Panc1 (cell line): Measurements from ENCODE around the gene ADGRB3. TPM values are rescaled to one million over a fixed set of nuclear protein-coding genes. Genes with fewer than 3 reads are reported as not detected.
A peak's percentile ranks its signal among the peaks of the same experiment; 100 is the strongest.

Experiments
- ATAC-seq: fragments of 200-7000 bp; cut with Tn5 transposase; 2 replicates; pipeline ENCODE4 v1.9.1; 2020; ENCODE audit warnings: mild to moderate bottlenecking, moderate library complexity
- BruUV-seq: library from RNA; stranded (reverse); fragments of 400-500 nt; replicated peaks from 2 replicates; lab custom pipeline; 2021; lab: Mats Ljungman, UMichigan
- CTCF ChIA-PET: fragments of 300-600 bp; sonication (Branson Sonifier 250); formaldehyde crosslinking; loops from one replicate; lab custom pipeline; 2022; ENCODE audit warnings: antibody characterized with exemption; lab: Charles Lee
- POLR2A ChIA-PET: fragments of 300-600 bp; sonication (Branson Sonifier 250); formaldehyde crosslinking; loops from one replicate; lab custom pipeline; 2022; ENCODE audit warnings: antibody characterized with exemption; lab: Charles Lee
- DNase-seq: peaks from one replicate; pipeline ENCODE4 v3.0.0-alpha.2; 2010; ENCODE audit warnings: low read depth, low spot score
- H3K27ac ChIP-seq: 2 replicates; pipeline ENCODE4 v1.5.1; 2011; ENCODE audit warnings: mild to moderate bottlenecking, low read length, inconsistent platforms
- H3K27me3 ChIP-seq: fragments of 200-500 bp; sonication (Bioruptor generic); 2 replicates; pipeline ENCODE4 v1.6.0; 2014; ENCODE audit warnings: low read length, inconsistent platforms; ENCODE audit not compliant: control insufficient read depth, insufficient read depth
- H3K36me3 ChIP-seq: fragments of 200-500 bp; sonication (Bioruptor generic); 2 replicates; pipeline ENCODE4 v1.5.1; 2014; ENCODE audit warnings: inconsistent platforms, mild to moderate bottlenecking, low read length, moderate library complexity; ENCODE audit not compliant: control insufficient read depth, insufficient read depth
- H3K4me1 ChIP-seq: 2 replicates; pipeline ENCODE4 v1.5.1; 2011; ENCODE audit warnings: inconsistent platforms, mild to moderate bottlenecking, low read length, moderate library complexity; ENCODE audit not compliant: control insufficient read depth, insufficient read depth
- H3K4me3 ChIP-seq, 2 experiments: 2 replicates each; pipeline ENCODE4 v1.5.1; 2011 to 2012; ENCODE audit warnings: low read depth in 2 of 2, low read length in 2 of 2, mild to moderate bottlenecking in 2 of 2, inconsistent platforms in 1 of 2, moderate library complexity in 1 of 2
- H3K9me3 ChIP-seq: fragments of 200-500 bp; sonication (Bioruptor generic); 2 replicates; pipeline ENCODE4 v1.5.1; 2014; ENCODE audit warnings: low read depth, mild to moderate bottlenecking, inconsistent platforms, low read length, moderate library complexity; ENCODE audit not compliant: control insufficient read depth, insufficient read depth
- CTCF ChIP-seq: fragments of 450-650 bp; IDR thresholded peaks from 2 replicates; pipeline ENCODE4 v1.5.1; 2017; ENCODE audit warnings: mild to moderate bottlenecking
- POLR2AphosphoS5 ChIP-seq: IDR thresholded peaks from 2 replicates; pipeline ENCODE4 v1.6.1; 2012; ENCODE audit warnings: mild to moderate bottlenecking, low read depth, low read length, moderate library complexity
- REST ChIP-seq, 2 experiments: IDR thresholded peaks; 2 replicates each; pipeline ENCODE4 v1.6.1; 2011 to 2012; ENCODE audit warnings: low read depth in 2 of 2, control low read depth in 1 of 2, low read length in 1 of 2, mild to moderate bottlenecking in 1 of 2, moderate library complexity in 1 of 2; ENCODE audit not compliant: insufficient read depth in 1 of 2
- SIN3A ChIP-seq: IDR thresholded peaks from 2 replicates; pipeline ENCODE4 v1.6.1; 2012; ENCODE audit warnings: low read depth, mild to moderate bottlenecking, low read length, moderate library complexity, borderline replicate concordance; ENCODE audit not compliant: insufficient read depth
- TCF7L2 ChIP-seq: IDR thresholded peaks from 2 replicates; pipeline ENCODE4 v1.6.1; 2011; ENCODE audit warnings: mild to moderate bottlenecking, low read depth, low read length, inconsistent platforms
- in situ Hi-C: cut with HindIII; loops from 2 replicates; pipeline ENCODE4 v1.10.0; 2016; ENCODE audit warnings: low sequenced_read_pairs, low pct_unique_long_range_greater_than_20kb
- intact Hi-C: fragments of 100-400 bp; cut with micrococcal nuclease; formaldehyde crosslinking; loops from one replicate; pipeline ENCODE4 v1.10.0; 2022; ENCODE audit not compliant: unreplicated experiment
- total RNA-seq: library from RNA; stranded (reverse); gene quantifications from one replicate; pipeline ENCODE4 v1.2.1, GENCODE V29; 2021; ENCODE audit not compliant: unreplicated experiment

Gene ADGRB3
- total RNA-seq, 1 experiment from 2014 or later = 0.10 TPM

GRCh38 chr6:68639211-68639610, 4.1 kb downstream of the ADGRB3 start:
- POLR2A ChIA-PET = no interaction called here
- no peak for TF ChIP-seq CTCF
- no peak for TF ChIP-seq TCF7L2
- TF ChIP-seq REST (IDR thresholded peaks at IDR 0.05; ENCODE audit: insufficient read depth in 1 of 2, low read depth in 2 of 2, low read length in 1 of 2) = no peak
- TF ChIP-seq POLR2AphosphoS5 = no peak
- TF ChIP-seq SIN3A = no peak
- Histone ChIP-seq H3K27me3 (peaks cover 33% of the 10 kb centered on the region), H3K9me3 (no peaks in the 10 kb centered on the region), H3K4me3 (no peak overlapping the region), H3K36me3 (no peaks in the 10 kb centered on the region; the same call in 1 of the 2 replicates), H3K4me1 (peaks cover 14% of the 10 kb centered on the region), H3K27ac (no peak overlapping the region)
- in situ Hi-C loops (no loop called here), intact Hi-C loops (loop anchor here (5.0 to 10.0 kb wide), 2 partner anchors 318 to 1714 kb away; no protein-coding TSS in a partner anchor)
- CTCF ChIA-PET = no interaction called here
- ATAC-seq (no peak), DNase-seq (no peak)
- BruUV-seq = no TSS peak

GRCh38 chr6:68639826-68640490, 4.9 kb downstream of the ADGRB3 start:
- in situ Hi-C loops = no loop called here
- CTCF ChIA-PET = no interaction called here
- DNase-seq = no peak

More at GRCh38 chr6:68639826-68640490, 4.9 kb downstream of the ADGRB3 start:
- ATAC-seq = no peak
- H3K4me1 ChIP-seq = peaks cover 14% of the 10 kb centered on the region
- intact Hi-C loops = loop anchor here (5.0 to 10.0 kb wide), 3 partner anchors 317 to 1715 kb away; no protein-coding TSS in a partner anchor
- POLR2A ChIA-PET = no interaction called here
- no peak overlapping the region for H3K27ac ChIP-seq
- BruUV-seq = no TSS peak
- no peaks in the 10 kb centered on the region for H3K9me3 ChIP-seq
- H3K4me3 ChIP-seq = peak overlapping the region; percentile 7 to 35; a peak in 3 of 4 replicates
- no peaks in the 10 kb centered on the region; the same call in 1 of the 2 replicates for H3K36me3 ChIP-seq
- TF ChIP-seq SIN3A (no peak), CTCF (no peak), POLR2AphosphoS5 (no peak), REST (IDR thresholded peaks at IDR 0.05; ENCODE audit: insufficient read depth in 1 of 2, low read depth in 2 of 2, low read length in 1 of 2) (no peak), TCF7L2 (no peak)
- H3K27me3 ChIP-seq = peaks cover 30% of the 10 kb centered on the region
